DND-41 (cell line): Measurements from ENCODE around the gene NXNL2.

Experiments
- ATAC-seq: fragments of 200-7000 bp; cut with Tn5 transposase; 3 replicates; pipeline ENCODE4 v1.9.1; 2021; ENCODE audit warnings: low read depth; ENCODE audit not compliant: insufficient read depth
- DNase-seq: peaks from one replicate; pipeline ENCODE4 v3.0.0-alpha.2; 2020
- H2AFZ ChIP-seq: 2 replicates; pipeline ENCODE4 v1.6.0; 2012; ENCODE audit warnings: low read depth, low read length
- H3K27ac ChIP-seq: 2 replicates; pipeline ENCODE4 v1.5.1; 2012; ENCODE audit warnings: low read length, inconsistent platforms
- H3K27me3 ChIP-seq: fragments of 200-600 bp; sonication (generic); 2 replicates; pipeline ENCODE4 v1.6.0; 2012; ENCODE audit warnings: low read length, mild to moderate bottlenecking, inconsistent platforms; ENCODE audit not compliant: insufficient read depth, poor library complexity
- H3K36me3 ChIP-seq: 2 replicates; pipeline ENCODE4 v1.5.1; 2012; ENCODE audit warnings: low read length, inconsistent platforms; ENCODE audit not compliant: insufficient read depth
- H3K4me1 ChIP-seq: 2 replicates; pipeline ENCODE4 v1.5.1; 2012; ENCODE audit warnings: mild to moderate bottlenecking, low read length; ENCODE audit not compliant: insufficient read depth
- H3K4me2 ChIP-seq: 2 replicates; pipeline ENCODE4 v1.6.0; 2012; ENCODE audit warnings: mild to moderate bottlenecking, moderate library complexity, low read length, inconsistent platforms; ENCODE audit not compliant: insufficient read depth
- H3K4me3 ChIP-seq, 2 experiments: fragments of 200-600 bp in 1 of 2; shearing (Covaris generic) in 1 of 2; 2 replicates each; pipeline ENCODE4 v1.5.1; 2012 to 2016; ENCODE audit warnings: inconsistent platforms in 2 of 2, low read length in 2 of 2, mild to moderate bottlenecking in 2 of 2, low read depth in 1 of 2, moderate library complexity in 1 of 2
- H3K79me2 ChIP-seq: 2 replicates; pipeline ENCODE4 v1.6.0; 2012; ENCODE audit warnings: low read length, inconsistent platforms; ENCODE audit not compliant: insufficient read depth
- H3K9ac ChIP-seq: 2 replicates; pipeline ENCODE4 v1.6.0; 2012; ENCODE audit warnings: low read depth, mild to moderate bottlenecking, inconsistent platforms, low read length, moderate library complexity
- H3K9me3 ChIP-seq: 2 replicates; pipeline ENCODE4 v1.5.1; 2012; ENCODE audit warnings: low read length, moderate library complexity, mild to moderate bottlenecking, inconsistent platforms; ENCODE audit not compliant: insufficient read depth, severe bottlenecking
- H4K20me1 ChIP-seq: 2 replicates; pipeline ENCODE4 v1.6.0; 2012; ENCODE audit warnings: low read length; ENCODE audit not compliant: insufficient read depth
- CTCF ChIP-seq: IDR thresholded peaks from 2 replicates; pipeline ENCODE4 v1.5.1; 2012; ENCODE audit warnings: borderline replicate concordance, low read length, moderate library complexity, mild to moderate bottlenecking; ENCODE audit not compliant: poor library complexity, severe bottlenecking; ENCODE audit errors: extremely low read depth
- EZH2 ChIP-seq: IDR thresholded peaks from 3 replicates; pipeline ENCODE4 v1.6.1; 2012; ENCODE audit warnings: borderline replicate concordance, low read depth, mild to moderate bottlenecking, moderate library complexity, low read length, inconsistent platforms; ENCODE audit not compliant: severe bottlenecking

The NXNL2 gene

DNA sequence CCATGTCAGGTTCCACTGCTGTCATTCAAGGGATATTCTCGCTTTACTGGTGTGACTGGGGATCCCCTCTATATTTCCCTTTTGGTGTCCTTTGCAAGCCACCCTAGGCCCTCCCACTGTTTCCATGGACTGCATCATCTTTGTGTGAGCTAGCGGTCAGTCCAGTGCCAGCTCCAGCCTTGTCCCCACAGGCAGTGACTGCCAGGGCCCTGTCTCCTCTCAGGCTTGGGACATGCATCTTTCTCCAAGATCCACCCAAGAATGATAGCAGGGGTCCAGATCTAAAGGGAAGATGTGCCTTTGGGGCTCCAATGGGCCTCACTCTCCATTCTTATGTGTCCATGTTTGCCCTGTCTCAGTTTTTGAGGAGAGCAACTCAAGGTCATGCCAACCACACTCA, 37.8 kb upstream of the NXNL2 start:
- no peaks in the 10 kb centered on the region for H4K20me1 ChIP-seq
- no peaks in the 10 kb centered on the region for H3K27me3 ChIP-seq
- H2AFZ ChIP-seq, result no peak overlapping the region
- no peak overlapping the region for H3K4me3 ChIP-seq
- H3K36me3 ChIP-seq, result no peaks in the 10 kb centered on the region
- no peak overlapping the region for H3K27ac ChIP-seq
- no peak overlapping the region for H3K9ac ChIP-seq
- no peak overlapping the region for H3K4me2 ChIP-seq
- H3K9me3 ChIP-seq, result no peaks in the 10 kb centered on the region
- H3K79me2 ChIP-seq, result no peaks in the 10 kb centered on the region
- TF ChIP-seq CTCF, result no peak
- no peak for TF ChIP-seq EZH2
- DNase-seq (no peak), ATAC-seq (no peak)
- H3K4me1 ChIP-seq, result no peaks in the 10 kb centered on the region

DNA sequence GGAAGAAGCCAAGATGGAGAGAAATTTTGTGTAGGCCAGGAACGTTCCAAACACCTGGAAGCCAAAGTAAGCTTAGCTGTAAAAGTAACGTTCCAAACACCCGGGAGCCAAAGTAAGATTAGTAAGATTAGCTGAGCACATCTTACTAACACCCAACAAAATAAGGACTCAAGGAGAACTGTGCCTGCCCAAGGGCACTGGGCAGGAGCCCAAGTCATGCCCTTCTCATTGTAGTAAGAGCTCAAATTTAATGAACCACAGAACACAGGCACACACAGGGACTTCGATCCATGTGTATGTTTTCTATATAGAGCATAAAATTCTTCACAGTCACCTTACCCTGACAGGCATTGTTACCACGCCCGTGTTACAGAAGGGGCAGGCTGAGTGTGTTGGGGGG, 36.1 kb upstream of the NXNL2 start:
- Histone ChIP-seq H2AFZ (no peak overlapping the region), H4K20me1 (no peaks in the 10 kb centered on the region), H3K9me3 (no peaks in the 10 kb centered on the region), H3K4me2 (no peak overlapping the region), H3K4me1 (no peaks in the 10 kb centered on the region), H3K4me3 (no peak overlapping the region), H3K9ac (no peak overlapping the region), H3K27me3 (no peaks in the 10 kb centered on the region), H3K79me2 (no peaks in the 10 kb centered on the region), H3K27ac (no peak overlapping the region), H3K36me3 (no peaks in the 10 kb centered on the region)
- ATAC-seq (no peak), DNase-seq (no peak)
- no peak for TF ChIP-seq CTCF
- no peak for TF ChIP-seq EZH2

DNA sequence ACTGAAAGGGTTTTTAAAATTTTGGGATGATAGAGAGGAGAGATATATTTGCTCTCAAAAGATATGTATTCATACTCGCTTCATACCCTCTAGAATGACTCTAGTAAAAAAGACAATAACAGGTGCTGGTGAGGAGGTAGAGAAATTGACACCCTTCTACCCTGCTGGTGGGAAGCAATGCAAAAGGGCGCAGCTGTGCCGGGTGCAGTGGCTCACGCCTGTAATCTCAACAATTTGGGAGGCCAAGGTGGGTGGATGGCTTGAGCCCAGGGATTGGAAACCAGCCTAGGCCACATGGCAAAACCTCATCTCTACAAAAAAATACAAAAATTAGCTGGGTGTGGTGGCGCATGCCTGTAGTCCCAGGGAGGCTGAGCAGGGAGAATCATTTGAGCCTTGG, 33.9 kb upstream of the NXNL2 start:
- Histone ChIP-seq H3K27me3 (no peaks in the 10 kb centered on the region), H3K79me2 (no peaks in the 10 kb centered on the region), H3K36me3 (no peaks in the 10 kb centered on the region), H3K9me3 (no peaks in the 10 kb centered on the region), H3K4me1 (no peaks in the 10 kb centered on the region), H3K4me2 (no peak overlapping the region), H3K4me3 (no peak overlapping the region), H3K9ac (no peak overlapping the region), H4K20me1 (no peaks in the 10 kb centered on the region), H3K27ac (no peak overlapping the region), H2AFZ (no peak overlapping the region)
- ATAC-seq (no peak), DNase-seq (no peak)
- TF ChIP-seq EZH2 (no peak), CTCF (no peak)

DNA sequence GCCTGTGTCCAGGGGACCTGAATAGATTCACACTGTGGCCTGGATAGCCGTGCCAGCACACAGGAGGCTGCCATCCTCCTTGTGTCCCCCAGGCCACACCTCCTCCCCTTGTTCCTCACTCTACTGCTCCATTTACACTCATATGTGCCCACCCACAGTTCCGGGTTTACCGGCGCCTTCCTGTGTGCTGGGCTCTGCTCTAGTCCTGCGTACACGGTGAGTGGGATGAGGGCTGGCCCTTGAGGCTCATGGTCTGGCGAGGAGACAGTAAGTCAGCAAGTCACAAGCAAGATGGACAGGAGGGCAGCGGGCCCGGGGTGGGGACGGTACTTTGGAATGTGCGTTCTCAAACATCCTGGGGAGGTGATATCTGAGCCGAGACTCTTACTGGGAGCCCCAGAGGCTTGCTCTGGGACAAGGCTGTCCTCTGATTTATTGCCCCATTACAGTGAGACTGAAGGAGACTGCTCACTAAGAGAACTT, 32.4 kb upstream of the NXNL2 start:
- Histone ChIP-seq H3K9me3 (no peaks in the 10 kb centered on the region), H2AFZ (no peak overlapping the region), H3K27ac (no peak overlapping the region), H3K36me3 (no peaks in the 10 kb centered on the region), H3K4me1 (no peaks in the 10 kb centered on the region), H4K20me1 (no peaks in the 10 kb centered on the region), H3K4me3 (no peak overlapping the region), H3K27me3 (no peaks in the 10 kb centered on the region), H3K9ac (no peak overlapping the region), H3K79me2 (no peaks in the 10 kb centered on the region), H3K4me2 (no peak overlapping the region)
- no peak for DNase-seq
- TF ChIP-seq CTCF (no peak), EZH2 (no peak)
- ATAC-seq, result no peak
